Measurements from ENCODE around the gene C14orf93.

C14orf93 gene

DNA sequence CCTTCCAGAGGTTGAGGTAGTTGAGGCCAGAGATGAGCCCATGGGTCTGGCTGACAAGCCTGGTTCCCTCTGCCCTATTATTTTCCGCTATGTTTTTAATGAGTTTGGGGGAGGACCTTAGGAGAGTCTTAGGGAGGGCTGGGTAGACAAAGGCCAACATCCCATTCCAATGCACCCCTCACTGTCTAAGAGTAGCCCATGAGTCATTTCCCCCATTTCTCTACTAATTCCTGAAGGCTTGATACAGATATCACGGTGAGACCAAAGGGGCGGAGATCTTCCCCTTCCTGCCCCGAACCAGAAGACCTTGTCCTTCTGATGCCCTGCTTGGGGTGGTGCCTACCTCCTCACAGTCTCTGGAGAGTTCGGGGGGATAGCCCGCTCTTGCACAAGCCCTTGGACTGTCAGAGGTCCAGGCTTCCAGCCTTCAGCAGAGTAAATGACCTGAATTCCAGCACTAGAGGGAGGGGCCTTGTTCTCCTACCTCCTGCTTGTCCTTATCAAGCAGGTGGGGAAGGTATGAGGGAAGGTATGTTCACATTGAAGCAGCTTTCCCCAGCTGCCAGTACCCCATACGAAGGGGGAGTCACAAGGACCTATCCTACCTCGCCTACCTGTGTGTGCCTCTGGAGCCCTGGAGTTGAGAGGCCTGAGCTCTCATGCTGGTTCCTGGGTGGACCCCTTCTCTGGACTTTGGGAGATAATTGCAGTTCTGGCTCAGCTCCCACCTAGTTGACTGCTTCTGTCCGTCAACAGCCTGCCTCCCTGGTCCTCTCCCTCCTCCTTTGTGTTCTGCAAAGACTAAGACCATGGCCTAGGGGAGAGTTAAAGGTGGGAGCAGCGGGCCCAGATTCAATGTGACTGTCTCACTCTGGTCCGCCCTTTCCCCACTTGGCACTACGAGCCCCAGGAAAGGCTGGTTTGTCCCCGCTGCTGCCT, 35.7 kb upstream of the C14orf93 start:
- DNase-seq: no peak

DNA sequence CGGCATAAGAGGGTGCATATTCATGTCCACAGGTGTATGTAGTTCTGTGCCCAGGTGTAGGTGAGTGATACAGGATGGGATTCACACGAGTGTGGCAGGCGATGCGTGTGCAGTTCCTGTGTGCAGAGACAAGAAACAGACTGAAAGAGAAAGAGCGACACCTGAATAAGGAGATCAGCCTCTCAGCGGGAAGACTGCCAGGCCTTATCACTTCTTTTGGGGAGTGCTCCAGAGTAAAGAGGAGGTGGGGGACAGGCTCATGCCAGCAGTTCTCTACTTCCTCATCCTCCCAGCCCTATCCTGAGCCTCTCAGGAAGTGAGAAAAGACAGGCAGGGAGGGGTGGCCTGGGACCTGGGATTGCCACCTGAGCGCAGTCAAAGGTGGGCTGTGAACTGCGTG, 34.9 kb upstream of the C14orf93 start:
- DNase-seq: no peak

DNA sequence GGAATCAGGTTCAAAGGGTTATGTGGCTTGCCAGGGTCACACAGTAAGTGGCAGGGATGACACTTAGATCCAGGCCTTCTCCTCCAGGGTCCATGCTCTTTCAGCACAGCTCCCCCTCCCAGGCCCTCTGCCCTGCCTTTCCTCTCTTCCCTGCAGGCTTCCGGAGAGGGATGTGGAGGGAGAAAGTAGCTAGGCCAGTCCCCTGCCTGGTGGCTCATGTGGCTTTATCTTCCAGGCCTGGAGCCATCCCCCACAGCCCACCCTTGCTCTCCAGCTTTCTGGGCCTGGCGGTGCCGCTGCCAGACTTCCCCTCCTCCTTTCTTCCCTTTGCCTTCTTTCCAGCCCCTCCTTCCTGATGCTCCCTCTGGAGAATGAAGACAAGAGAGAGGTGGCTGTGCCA, 33.8 kb upstream of the C14orf93 start:
- no peak for DNase-seq

GRCh38 chr14:23043145-23043544, 33.2 kb upstream of the C14orf93 start:
- DNase-seq: no peak

GRCh38 chr14:23042162-23042965, 32.4 kb upstream of the C14orf93 start, which contains the start of gene PSMB11:
PSMB11 (plus strand) TSS chr14:23042212; CDS start chr14:23042226, 14 bp downstream.
- DNase-seq: no peak

DNA sequence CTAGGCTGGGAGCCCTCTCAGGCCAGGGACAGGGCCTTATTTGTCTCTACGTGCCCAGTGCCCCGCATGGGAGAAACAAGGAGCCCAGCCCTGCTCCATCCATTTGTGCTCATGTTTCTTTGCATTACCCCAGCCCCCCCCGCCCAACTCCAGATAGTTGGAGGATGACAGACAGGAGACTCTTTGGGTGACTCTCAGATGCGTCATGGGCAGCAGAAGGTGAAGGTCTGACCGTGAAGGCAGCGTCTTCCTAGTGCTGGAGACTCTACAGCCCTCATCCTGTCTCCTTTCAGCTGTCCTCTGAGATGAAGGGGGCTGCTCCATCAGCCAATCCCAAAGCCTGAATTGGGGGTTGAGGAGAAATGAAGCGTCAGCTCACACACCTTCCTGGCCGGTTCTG, 31.8 kb upstream of the C14orf93 start:
- no peak for DNase-seq

DNA sequence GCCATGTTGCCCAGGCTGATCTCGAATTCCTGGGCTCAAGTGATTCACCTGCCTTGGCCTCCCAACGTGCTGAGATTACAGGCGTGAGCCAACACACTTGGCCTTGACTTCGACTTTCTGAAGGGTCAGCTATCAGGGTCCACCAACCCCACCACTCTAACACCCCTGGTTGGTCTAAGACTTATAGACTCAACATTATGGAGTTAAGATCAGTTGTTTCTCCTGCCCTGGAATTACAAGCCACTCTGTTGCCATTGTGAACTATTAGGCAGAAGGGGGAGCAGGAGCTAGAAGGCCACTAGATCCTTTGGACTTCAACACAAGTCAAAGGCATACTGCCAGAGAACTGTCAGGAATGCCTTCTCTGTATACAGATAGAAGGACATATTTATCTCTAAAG, 30.2 kb upstream of the C14orf93 start:
- DNase-seq: no peak

DNA sequence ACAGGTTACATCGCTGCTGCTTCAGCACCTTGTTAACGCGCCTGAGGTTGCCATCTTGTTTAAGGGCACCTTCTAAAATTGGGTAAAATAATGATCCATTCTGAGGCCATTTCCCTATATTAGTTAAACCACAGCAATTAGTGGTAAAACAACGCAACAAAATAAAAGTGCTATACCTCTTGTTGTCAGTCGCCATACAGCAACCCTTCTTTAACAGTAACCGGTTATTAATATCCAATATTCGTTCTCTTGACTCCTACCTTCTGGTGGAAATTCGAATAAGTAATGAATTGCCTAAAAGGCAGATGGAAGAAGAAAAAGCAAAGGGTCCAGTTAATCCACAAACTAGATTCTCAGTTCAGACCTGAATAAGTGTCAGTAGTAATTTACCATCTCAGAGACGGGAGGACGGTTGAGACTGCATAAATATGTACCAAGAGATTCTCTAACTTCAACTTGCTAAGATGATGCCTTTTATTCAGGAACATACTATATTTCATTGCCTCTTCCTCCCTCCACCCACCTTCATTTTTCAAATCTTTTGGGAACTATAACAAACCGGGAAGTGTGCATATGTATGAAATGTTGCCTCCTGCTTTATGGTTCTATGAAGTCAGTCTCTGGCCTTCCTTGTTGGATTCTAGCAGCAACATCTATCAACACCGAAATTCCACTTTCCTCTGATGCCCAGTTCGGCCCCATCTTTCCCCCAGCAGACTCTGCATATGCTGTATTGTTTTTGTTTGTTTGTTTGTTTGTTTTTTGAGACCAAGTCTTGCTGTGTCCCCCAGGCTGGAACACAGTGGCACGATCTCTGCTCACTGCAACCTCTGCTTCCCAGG, 25.6 kb upstream of the C14orf93 start:
- no peak for DNase-seq

GRCh38 chr14:23034498-23035302, 24.8 kb upstream of the C14orf93 start, which contains the start of gene PSMB5:
PSMB5 (minus strand) TSS chr14:23034900; CDS start chr14:23034881, 19 bp downstream.
- DNase-seq: no peak

DNA sequence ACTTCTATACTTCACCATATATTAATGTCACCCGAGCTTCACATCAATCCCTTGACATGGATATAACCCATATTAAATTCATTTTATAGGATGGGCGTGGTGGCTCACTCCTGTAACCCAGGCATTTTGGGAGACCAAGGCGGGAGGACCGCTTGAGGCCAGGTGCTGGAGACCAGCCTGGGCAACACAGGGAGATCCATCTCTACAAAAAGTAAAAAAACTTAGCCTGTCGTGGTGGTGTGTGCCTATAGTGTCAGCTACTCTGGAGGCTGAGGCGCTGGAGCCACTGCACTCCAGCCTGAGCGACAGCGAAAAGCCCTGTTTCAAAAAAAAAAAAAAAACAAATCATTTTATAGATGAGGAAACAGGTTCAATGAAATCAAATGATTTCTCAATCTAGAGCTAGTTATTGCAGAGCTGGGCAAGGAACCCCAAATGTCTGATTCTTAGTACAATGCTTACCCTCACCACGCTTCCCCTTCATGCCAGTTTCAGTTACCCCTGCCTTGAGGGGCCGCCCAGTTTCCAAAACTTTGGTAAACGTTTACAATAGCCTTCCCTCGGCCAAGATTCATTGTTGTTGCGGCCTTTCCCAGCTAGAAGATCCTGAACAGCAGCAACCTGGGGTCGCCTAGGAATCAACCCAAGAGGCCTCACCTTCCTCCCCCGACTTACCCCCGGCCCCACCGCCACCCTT, 24.0 kb upstream of the C14orf93 start:
- no peak for DNase-seq

DNA sequence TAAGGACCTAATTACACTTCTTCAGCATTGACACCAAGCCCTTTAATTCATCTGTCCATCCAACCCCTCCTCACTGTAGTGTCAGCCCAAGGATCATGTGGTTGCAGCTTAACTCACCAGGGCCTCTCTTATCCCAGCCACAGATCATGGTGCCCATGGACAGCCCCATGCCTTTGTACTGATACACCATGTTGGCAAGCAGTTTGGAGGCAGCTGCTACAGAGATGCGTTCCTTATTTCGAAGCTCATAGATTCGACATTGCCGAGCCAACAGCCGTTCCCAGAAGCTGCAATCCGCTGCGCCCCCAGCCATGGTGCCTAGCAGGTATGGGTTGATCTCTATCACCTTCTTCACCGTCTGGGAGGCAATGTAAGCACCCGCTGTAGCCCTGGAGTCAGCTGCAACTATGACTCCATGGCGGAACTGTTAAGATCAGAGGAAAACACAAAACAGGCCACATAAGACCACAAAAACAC, 23.3 kb upstream of the C14orf93 start:
- DNase-seq: no peak

DNA sequence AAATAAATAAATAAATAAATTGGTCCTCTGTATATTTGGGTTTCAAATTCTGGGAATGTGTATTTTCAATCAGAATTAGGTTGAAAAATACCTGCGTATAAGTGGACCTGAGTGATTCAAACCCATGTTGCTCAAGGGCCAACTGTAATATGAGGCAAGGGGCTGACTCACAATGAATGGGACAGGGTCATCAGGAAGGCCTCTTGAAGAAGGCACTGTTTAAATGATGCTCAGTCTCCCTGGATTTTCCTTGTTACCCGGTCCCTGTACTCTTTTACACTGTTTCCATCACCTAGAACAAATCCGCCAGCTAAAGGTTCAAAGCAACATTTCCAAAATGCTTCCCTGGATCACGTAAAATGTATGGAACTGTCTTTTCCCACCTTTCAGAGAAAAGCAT, 21.0 kb upstream of the C14orf93 start:
- no peak for DNase-seq

DNA sequence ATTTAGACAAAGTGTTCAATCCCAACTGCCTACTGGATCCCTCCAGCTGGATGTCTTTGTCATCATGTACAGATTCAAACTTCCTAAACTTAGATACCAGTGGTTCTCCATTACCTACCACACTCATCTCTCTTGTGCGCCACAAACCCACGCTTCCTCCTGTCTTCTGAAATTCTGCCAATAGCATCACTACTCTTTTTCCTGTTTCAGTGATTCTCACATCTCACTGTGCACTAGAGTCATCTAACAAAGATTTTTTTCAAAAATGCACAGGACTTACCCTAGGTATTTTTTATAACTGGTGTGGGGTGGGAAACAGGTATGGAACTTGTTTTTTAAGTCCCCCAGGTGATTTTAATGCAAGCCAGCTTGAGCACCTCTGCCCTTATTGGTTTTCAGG, 18.9 kb upstream of the C14orf93 start:
- no peak for DNase-seq

- DNase-seq: no peak
Measured at GRCh38 chr14:23025151-23025814, 15.3 kb upstream of the C14orf93 start.

DNA sequence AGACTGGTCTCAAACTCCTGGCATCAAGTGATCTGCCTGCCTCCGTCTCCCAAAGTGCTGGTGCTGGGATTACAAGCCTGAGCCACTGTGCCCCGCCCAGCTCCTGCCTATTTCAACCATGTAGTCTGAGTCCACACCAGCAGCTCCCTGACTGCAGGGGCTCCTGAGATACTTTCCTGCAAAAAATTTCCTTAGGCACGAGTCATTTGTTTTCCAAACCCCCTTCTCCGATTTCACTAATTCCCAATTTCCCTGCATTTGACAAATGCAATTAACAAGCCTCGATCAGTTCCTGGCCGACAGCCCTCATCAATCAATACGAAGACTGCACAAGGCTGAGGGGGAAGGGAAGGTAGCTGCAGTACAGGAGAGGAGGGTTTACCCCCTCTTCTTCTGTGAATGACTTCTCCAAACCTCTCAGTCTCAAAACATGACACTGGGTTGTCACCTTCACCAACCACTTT, 14.7 kb upstream of the C14orf93 start:
- DNase-seq: no peak

GRCh38 chr14:23023795-23024152, 13.8 kb upstream of the C14orf93 start:
- no peak for DNase-seq

- DNase-seq: no peak
Measured at GRCh38 chr14:23023022-23023794, 13.3 kb upstream of the C14orf93 start.

- DNase-seq: no peak
Measured at GRCh38 chr14:23021889-23022442, 12.0 kb upstream of the C14orf93 start.

DNA sequence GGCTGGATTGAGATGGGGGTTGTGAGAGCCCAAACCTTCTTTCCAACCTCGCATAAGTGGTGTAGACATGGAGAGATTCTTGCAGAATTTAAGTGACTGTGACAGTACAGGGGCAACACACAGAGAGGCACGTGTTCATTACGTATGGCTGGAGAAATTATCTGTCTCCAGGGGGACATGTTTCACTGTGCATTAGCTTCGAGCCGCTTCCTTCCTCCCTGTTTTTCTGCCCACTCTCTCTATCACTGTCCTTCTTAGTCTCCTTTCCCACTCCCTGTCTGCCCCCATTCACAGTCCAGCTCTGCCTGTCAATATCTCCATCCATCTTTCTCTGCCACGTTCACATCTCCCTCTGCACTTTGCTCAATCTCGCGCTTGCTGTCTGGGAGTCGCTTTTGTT, 11.5 kb upstream of the C14orf93 start:
- no peak for DNase-seq
